GM12801 (cell line): ENCODE measurements around the gene ZNF423.

ENCODE experiments used
- CTCF ChIP-seq: IDR thresholded peaks from one replicate; pipeline ENCODE4 v1.5.1; 2011; ENCODE audit warnings: control low read depth; ENCODE audit not compliant: insufficient read length; ENCODE audit errors: extremely low read depth

ZNF423 gene

GRCh38 chr16:49744244-49745220 is 111.4 kb downstream of the ZNF423 start:
- TF ChIP-seq CTCF, result no peak

- no peak for TF ChIP-seq CTCF
These were observed 112.3 kb downstream of the ZNF423 start for GRCh38 chr16:49743658-49744057.

GRCh38 chr16:49743203-49743464 is 112.8 kb downstream of the ZNF423 start:
- TF ChIP-seq CTCF, result no peak

- TF ChIP-seq CTCF, result no peak
These were observed 113.3 kb downstream of the ZNF423 start for GRCh38 chr16:49742428-49743202.

- no peak for TF ChIP-seq CTCF
These were observed 115.7 kb downstream of the ZNF423 start for GRCh38 chr16:49740256-49740655.

GRCh38 chr16:49739381-49739780 is 116.5 kb downstream of the ZNF423 start:
- TF ChIP-seq CTCF, result no peak

GRCh38 chr16:49738832-49739231 is 117.1 kb downstream of the ZNF423 start:
- no peak for TF ChIP-seq CTCF
